K562 (cell line): Measurements from ENCODE around the gene CCDC15. TPM values are rescaled to one million over a fixed set of nuclear protein-coding genes. Genes with fewer than 3 reads are reported as not detected.

Experiments
- ATF4 ChIP-seq: fragments of 450-650 bp; formaldehyde crosslinking; IDR thresholded peaks from 2 replicates; pipeline ENCODE4 v1.4.0; 2022; ENCODE audit warnings: mild to moderate bottlenecking, moderate library complexity
- ATF7 ChIP-seq: fragments of 450-650 bp; IDR thresholded peaks from 2 replicates; pipeline ENCODE4 v1.7.1; 2014; ENCODE audit warnings: mild to moderate bottlenecking, moderate library complexity
- BRF1 ChIP-seq: IDR thresholded peaks from 3 replicates; pipeline ENCODE4 v1.6.1; 2011; ENCODE audit warnings: borderline replicate concordance, mild to moderate bottlenecking; ENCODE audit not compliant: insufficient read length; ENCODE audit errors: extremely low read depth
- ELF2 ChIP-seq: fragments of 250-450 bp; sonication (Bioruptor Pico); IDR thresholded peaks from 2 replicates; pipeline ENCODE4 v1.5.0; 2021; ENCODE audit warnings: mild to moderate bottlenecking
- EWSR1 ChIP-seq: fragments of 450-650 bp; IDR thresholded peaks from 2 replicates; pipeline ENCODE4 v1.6.1; 2018; ENCODE audit warnings: borderline replicate concordance, mild to moderate bottlenecking, low read depth, moderate library complexity; ENCODE audit not compliant: partially characterized antibody
- HNRNPUL1 ChIP-seq: fragments of 200-400 bp; formaldehyde crosslinking; IDR thresholded peaks from 2 replicates; pipeline ENCODE4 v1.6.1; 2017; ENCODE audit warnings: low read length
- IRF9 ChIP-seq: fragments of 450-650 bp; IDR thresholded peaks from 2 replicates; pipeline ENCODE4 v1.6.1; 2016; ENCODE audit warnings: missing biosample characterization, missing genetic modification characterization
- L3MBTL2 ChIP-seq: fragments of 450-650 bp; IDR thresholded peaks from 2 replicates; pipeline ENCODE4 v1.6.1; 2016; ENCODE audit warnings: mild to moderate bottlenecking, moderate library complexity
- MYBL2 ChIP-seq, 2 experiments: fragments of 450-650 bp in 1 of 2; sonication (generic) in 1 of 2; formaldehyde crosslinking in 1 of 2; IDR thresholded peaks; 2 replicates each; pipeline versions ENCODE4 v1.6.1 to v1.8.1; 2017 to 2022; ENCODE audit warnings: borderline replicate concordance in 1 of 2, inconsistent platforms in 1 of 2, low read depth in 1 of 2, mild to moderate bottlenecking in 1 of 2, missing genetic modification reagents in 1 of 2, moderate library complexity in 1 of 2
- PHTF2 ChIP-seq: fragments of 250-450 bp; sonication (Bioruptor Pico); IDR thresholded peaks from 2 replicates; pipeline ENCODE4 v1.5.0; 2021; ENCODE audit warnings: mild to moderate bottlenecking
- RBM14 ChIP-seq: fragments of 200-400 bp; formaldehyde crosslinking; IDR thresholded peaks from 2 replicates; pipeline ENCODE4 v1.6.1; 2018; ENCODE audit warnings: low read depth, mild to moderate bottlenecking, low read length, moderate library complexity, borderline replicate concordance; ENCODE audit not compliant: insufficient read depth
- RBM17 ChIP-seq: fragments of 200-400 bp; formaldehyde crosslinking; IDR thresholded peaks from 2 replicates; pipeline ENCODE4 v1.6.1; 2017; ENCODE audit warnings: low read depth, mild to moderate bottlenecking, low read length, borderline replicate concordance
- RBM34 ChIP-seq: fragments of 200-400 bp; formaldehyde crosslinking; IDR thresholded peaks from 2 replicates; pipeline ENCODE4 v1.6.1; 2018; ENCODE audit warnings: low read length, borderline replicate concordance; ENCODE audit not compliant: insufficient read depth
- SMARCA4 ChIP-seq: fragments of 450-650 bp; IDR thresholded peaks from 2 replicates; pipeline ENCODE4 v1.6.1; 2016
- TEAD1 ChIP-seq, 2 experiments: fragments of 450-650 bp in 1 of 2; sonication (generic) in 1 of 2; formaldehyde crosslinking; IDR thresholded peaks; 2 replicates each; pipeline versions ENCODE4 v1.4.0 to v1.8.0; 2020 to 2022; ENCODE audit warnings: mild to moderate bottlenecking in 2 of 2, missing genetic modification reagents in 1 of 2
- USF1 ChIP-seq: sonication (generic); formaldehyde crosslinking; IDR thresholded peaks from 2 replicates; pipeline ENCODE4 v1.9.0; 2022; ENCODE audit warnings: mild to moderate bottlenecking, missing genetic modification reagents
- ZBTB33 ChIP-seq: sonication (generic); formaldehyde crosslinking; IDR thresholded peaks from 2 replicates; pipeline ENCODE4 v1.8.1; 2023; ENCODE audit warnings: mild to moderate bottlenecking, missing genetic modification reagents
- ZNF511 ChIP-seq: sonication (generic); formaldehyde crosslinking; IDR thresholded peaks from 2 replicates; pipeline ENCODE4 v1.8.0; 2022; ENCODE audit warnings: mild to moderate bottlenecking, missing genetic modification reagents
- ZNF586 ChIP-seq: fragments of 450-650 bp; formaldehyde crosslinking; conservative IDR thresholded peaks from 2 replicates; pipeline ENCODE4 v1.4.0; 2020; ENCODE audit warnings: mild to moderate bottlenecking, moderate library complexity
- ZNF655 ChIP-seq: fragments of 250-450 bp; sonication (Bioruptor Pico); IDR thresholded peaks from 2 replicates; pipeline ENCODE4 v1.5.0; 2021
- polyA plus RNA-seq, 8 experiments: library from polyadenylated mRNA; depleted of rRNA in 4 of 8; stranded (reverse) in 5 of 8; unstranded in 3 of 8; fragments of >200 nt; fragmentation: Nextera tagmentation in 2 of 8; fragmentation: Illumina TruSeq in 1 of 8; extraction: Ambion mirVana in 2 of 8; extraction: Trizol in 1 of 8; gene quantifications; 2 replicates each; pipeline versions ENCODE4 v1.2.1 to v1.2.3, GENCODE V29; 2011 to 2014; ENCODE audit warnings: inconsistent platforms in 1 of 8, missing spikeins in 1 of 8
- total RNA-seq, 7 experiments: library from RNA; depleted of rRNA in 6 of 7; stranded (reverse); fragments of >200 nt in 6 of 7; fragmentation: Illumina TruSeq in 2 of 7; extraction: Trizol in 2 of 7; gene quantifications; 2 replicates each; pipeline versions ENCODE4 v1.2.1 to v1.2.3, GENCODE V29; 2011 to 2021; ENCODE audit warnings: low replicate concordance in 1 of 7

Gene CCDC15
- total and polyA plus RNA-seq, 9 of the 15 experiments (the other 6 are each of a cell fraction or from before 2014, with no cell fraction given), result 1.9 to 9.2 (median 3.9) TPM

GRCh38 chr11:124953753-124954589 lies at the start of gene CCDC15 (continued):
- TF ChIP-seq USF1 (CRISPR knock-in tag) (peak; percentile 24; the same call in 1 of the 2 replicates), ZNF655 (CRISPR knock-in tag) (no peak), RBM34 (no peak), ELF2 (CRISPR knock-in tag) (no peak), HNRNPUL1 (no peak), SMARCA4 (peak; percentile 58; the same call in 1 of the 2 replicates), PHTF2 (CRISPR knock-in tag) (no peak), RBM17 (no peak), MYBL2 (IDR thresholded peaks at IDR 0.05; ENCODE audit: low read depth) (no peak), MYBL2 (CRISPR knock-in tag; IDR thresholded peaks at IDR 0.05; ENCODE audit: borderline replicate concordance) (no peak), TEAD1 (CRISPR knock-in tag; IDR thresholded peaks at IDR 0.05) (no peak), RBM14 (no peak), ATF7 (peak; percentile 83), BRF1 (no peak), ATF4 (CRISPR knock-in tag) (no peak), EWSR1 (no peak), IRF9 (tag) (no peak), ZNF511 (CRISPR knock-in tag) (0 out of 2 replicates have a peak, but pooled peaks have one; percentile 57), ZBTB33 (no peak), ZNF586 (CRISPR knock-in tag) (no peak), L3MBTL2 (peak; percentile 74; the same call in 1 of the 2 replicates)
